Measurements from ENCODE around the gene DNMT3L.
"Not testable (repeated sequence)": the region's sequence is repeated elsewhere in the genome, so short reads cannot be mapped to it uniquely, and the experiment has no call there.

The DNMT3L gene

DNA sequence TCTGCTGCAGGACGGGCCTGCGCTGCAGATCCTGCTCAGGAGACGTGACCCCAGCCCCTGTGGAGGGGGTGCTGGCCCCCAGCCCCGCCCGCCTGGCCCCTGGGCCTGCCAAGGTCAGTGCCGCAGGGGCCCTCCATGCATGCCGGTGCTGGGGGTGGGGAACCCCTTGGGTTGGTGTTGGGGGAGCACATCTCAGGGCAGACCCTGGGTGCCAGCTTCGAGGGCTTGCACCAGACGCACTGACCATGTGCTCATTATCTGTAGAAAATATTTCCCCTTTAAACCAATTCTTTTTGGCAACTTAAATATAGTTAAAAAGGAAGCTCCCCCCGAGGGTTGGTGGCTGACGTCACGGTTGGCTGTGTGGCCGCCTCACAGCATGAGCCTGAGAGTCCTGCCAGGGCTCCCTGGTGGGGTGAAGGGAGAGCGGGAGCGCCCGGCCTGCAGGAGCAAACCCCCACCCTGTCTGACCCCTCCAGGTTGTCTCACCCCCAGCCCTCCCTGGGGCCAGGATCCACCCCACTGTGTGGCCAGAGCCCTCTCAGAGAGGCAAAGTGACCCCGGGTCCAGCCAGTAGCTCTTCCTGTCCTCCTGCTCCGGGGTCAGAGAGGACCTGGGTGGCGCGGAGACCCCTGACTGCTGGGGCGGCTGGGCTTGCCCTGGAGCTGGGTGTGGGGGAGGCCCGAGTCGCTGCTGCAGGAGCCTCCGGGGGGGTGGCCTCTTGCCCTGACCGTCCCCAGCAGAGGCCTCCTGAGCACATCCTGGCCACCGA, 32.9 kb upstream of the DNMT3L start:
- DNase-seq: no peak

DNA sequence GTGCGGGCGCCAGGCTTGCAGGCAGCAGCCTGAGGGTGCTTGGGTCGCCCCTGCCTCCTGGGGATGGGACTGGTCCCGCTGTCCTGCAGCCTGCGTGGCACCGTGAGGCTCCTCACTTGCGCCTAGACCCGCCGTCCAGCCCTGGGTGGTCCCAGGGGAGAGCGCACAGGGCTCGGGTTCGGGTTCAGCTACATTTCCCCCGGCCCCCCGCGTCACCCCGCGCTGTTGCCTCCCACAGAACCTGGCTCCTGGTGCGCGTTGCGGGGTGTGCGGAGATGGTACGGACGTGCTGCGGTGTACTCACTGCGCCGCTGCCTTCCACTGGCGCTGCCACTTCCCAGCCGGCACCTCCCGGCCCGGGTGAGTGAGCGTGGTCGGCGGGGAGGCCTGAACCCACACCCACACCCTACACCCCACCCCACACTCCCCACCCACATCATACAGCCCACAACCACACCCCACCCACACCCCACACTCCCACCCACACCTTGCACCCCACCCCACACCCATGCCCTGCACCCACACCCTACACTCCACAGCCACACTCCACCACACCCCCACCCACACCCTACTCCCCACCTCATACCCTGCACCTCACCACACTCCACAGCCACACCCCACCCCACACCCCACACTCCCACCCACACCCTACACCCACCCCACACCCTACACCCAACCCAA, 32.0 kb upstream of the DNMT3L start:
- no peak for DNase-seq

DNA sequence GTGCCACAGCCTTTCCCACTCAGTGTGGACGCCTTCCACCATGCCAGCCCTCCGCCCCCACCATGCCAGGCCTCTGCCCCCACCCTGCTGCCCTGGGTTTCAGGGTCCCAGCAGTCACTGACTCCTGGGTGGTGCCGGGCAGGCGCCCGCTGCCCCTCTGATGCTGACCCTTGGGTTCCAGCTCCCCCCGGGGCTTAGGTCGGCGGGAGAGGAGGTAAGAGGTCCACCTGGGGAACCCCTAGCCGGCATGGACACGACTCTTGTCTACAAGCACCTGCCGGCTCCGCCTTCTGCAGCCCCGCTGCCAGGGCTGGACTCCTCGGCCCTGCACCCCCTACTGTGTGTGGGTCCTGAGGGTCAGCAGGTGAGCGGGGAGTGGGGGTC, 31.1 kb upstream of the DNMT3L start:
- DNase-seq: no peak

DNA sequence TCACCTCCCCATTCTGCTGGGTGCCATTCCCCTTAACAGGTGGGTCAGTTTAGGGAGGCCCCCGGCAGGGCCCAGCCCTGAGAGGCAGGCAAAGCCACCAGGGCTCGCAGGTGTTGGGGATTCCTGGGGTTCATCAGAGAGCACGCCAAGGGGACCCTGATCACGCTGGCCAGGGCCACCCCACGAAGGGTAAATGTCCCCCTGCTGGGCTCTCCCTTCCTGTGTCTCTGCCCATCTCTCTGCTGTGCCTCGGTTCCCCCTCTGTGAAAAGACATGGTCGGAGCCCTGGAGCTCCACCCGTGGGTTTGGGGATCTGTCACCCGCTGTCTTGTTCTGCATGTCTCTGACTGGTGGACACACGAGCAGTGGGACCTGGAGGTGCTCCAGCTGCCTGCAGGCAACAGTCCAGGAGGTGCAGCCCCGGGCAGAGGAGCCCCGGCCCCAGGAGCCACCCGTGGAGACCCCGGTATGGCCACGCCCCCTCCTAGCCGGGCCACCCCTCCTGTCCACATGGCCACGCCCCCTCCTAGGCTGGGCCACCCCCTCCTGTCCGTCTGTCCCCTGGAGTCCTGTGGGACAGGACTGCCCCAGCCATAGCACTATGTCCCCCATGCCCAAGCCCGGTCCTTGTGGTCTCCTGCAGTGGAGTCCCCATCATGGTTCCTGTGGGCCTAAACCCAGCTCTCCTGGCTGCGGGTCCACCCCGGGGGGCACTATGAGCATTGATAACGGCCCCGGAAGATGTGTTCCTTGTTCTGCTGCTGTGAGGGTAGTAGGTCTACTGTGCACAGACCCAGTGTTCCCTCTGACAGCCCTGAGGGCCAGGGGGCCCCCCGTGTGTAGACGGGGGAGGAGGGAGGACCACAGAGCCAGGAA, 30.5 kb upstream of the DNMT3L start:
- DNase-seq: no peak

DNA sequence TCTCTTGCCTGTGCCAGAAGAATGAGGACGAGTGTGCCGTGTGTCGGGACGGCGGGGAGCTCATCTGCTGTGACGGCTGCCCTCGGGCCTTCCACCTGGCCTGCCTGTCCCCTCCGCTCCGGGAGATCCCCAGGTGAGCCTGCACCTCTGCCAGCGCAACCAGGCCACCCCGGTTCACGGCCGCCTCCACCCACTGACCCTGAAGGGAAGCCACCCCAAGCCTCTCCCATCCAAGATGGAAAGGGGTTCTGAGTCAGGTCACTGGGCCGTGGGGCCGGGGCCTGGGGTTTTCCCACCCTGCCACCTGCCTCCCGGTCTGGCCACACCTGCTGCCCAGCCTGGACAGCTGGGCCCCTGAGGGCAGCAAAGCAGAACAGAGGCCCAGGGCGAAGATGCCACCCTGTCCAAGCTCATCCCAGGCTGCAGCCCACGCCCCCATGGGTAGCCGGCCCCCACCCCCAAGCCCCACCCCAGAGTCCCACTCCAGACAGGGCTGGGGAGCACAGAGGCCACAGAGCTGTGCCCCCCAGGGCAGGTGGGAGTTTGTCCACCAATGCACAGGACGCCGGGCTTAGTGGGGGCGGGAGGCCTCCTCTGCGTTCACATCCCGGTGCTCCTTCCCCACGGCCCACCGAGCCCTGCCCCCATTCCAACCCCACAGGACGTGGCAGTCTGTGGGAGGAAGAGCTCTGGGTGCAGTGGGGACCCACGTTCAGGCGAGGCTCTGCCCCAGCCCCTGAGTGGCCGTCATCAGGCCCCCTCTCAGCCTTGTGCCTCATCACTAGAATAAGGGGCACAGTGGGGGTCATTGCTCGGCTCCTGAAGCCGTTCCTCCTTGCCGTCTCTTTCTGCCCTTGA, 29.6 kb upstream of the DNMT3L start:
- no peak for DNase-seq

DNA sequence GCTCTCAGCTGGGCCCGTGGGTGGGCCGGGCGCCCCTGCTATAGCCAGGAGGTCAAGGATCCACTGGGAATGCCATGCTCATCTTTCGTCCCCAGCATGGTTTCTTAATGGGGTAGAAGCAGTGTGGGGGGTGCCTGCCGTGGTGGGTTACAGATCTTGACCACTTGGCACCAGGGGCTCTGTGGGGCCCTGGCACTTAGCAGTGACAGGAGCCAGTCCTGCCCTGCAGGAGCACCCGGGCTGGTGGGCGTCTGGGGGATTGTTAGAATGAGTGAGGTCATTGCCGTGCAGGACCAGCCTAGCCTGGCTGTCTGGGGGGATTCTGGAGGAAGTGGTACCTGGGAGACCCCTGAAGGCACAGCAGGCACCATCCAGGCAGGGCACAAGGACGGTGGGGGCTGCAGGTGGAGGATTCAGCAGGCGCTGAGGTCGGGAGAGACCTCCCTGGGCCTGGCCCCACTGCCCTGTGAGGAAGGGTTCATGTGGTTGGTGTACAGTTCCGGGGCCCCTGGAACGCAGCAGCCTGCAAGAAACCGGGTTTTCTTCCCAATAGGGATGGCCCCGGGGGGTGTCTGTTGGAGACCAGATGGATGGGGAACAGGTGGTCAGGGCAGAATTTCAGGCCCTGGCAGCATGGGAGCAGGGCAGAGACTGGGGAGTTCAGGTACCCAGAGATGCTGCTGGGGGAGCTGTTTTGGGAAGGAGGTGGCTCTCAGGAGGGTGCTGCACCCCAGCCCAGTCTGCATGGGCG, 28.8 kb upstream of the DNMT3L start:
- no peak for DNase-seq

DNA sequence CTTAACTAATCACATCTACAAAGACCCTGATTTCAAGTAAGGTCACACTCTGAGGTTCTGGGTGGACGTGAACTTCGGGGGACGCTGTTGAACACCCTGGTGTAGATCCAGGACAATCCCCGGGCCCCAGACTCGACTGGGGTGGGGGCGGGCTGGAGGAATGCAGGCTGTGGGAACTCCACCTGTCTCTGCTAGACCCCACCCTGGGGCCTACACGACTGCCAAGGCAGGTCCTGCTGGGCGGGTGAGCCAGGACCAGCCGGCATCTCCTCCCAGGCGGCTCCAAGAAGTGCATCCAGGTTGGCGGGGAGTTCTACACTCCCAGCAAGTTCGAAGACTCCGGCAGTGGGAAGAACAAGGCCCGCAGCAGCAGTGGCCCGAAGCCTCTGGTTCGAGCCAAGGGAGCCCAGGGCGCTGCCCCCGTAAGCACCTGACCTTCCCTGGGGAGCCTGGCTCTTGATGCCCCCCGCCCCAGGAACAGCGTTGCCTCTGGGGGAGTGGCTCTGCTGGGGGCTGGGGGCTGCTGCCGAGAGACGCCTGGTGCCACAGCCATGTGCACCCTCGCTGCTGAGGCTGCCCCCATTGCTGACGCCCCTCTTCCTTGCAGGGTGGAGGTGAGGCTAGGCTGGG, 27.8 kb upstream of the DNMT3L start:
- DNase-seq: no peak

DNA sequence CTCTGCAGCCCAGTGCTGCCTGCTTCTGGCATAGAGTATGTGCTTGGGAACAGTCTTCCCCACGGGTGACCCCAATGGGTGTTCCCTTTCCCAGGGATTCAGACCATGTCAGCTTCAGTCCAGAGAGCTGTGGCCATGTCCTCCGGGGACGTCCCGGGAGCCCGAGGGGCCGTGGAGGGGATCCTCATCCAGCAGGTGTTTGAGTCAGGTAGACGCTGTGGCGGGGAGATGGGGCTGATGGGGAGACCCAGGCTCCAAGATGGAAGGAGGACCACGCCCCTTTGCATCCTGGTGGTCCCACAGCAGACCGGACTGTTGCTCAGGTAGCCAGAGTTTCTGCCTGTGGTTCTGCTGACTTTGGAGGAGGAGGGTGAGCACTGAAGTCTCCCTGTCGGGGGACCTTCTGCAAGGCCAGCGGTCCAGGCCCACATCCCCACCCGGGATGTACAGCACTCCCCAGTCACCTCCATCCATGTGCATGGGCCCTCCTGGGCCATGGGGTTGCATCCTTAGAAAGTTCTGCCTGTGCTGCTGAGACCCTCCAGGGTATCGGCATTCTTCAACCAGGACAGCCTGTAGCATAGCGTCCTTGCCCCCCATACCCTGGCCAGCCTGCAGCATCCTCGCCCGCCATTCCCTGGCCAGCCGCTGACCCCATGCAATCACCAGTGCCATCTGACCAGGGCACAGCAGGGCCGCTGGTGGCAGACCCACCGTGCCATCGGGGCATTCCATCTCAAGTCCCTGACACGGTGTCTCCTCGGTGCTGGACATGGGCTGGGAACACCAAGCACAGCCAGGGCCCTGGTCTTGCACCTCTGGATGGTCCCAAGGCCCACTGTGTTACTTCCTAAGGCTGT, 26.8 kb upstream of the DNMT3L start:
- DNase-seq: no peak

DNA sequence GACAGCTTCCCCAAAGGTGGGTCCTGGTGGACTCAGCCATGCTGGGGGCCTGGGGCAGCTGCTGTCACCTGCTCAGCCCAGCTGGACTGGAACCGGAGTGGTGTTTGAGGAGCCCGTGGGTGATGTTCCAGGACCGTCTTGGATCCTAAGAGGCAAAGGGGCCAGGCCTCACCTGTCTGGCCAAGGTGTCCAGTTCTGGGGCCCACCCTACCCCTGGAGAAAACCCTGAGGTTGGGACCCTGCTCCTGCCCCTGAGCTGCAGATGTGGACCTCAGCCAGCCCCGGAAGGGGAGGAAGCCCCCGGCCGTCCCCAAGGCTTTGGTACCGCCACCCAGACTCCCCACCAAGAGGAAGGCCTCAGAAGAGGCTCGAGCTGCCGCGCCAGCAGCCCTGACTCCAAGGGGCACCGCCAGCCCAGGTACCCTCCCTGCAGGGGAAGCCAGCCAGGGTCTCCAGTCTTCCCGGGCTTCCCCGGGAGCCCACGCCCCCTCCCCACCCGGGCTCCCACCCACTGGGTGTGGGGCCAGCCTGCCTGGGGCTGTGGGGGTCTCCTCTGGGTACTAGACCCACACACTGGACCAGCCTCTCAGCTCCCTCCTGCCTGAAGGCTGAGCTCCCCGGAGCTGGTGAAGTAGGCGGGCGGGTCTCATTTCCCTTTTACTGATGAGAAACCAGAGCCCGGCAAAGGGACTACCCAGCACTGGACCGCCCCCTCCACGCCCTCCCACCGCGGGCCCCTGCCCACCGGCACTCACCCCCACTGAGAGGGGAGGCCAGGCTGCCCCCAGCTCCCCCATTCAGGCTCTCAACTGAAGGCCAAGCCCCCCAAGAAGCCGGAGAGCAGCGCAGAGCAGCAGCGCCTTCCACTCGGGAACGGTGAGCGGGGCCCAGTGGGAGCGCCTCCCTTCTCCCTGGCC, 25.3 kb upstream of the DNMT3L start:
- DNase-seq: no peak

DNA sequence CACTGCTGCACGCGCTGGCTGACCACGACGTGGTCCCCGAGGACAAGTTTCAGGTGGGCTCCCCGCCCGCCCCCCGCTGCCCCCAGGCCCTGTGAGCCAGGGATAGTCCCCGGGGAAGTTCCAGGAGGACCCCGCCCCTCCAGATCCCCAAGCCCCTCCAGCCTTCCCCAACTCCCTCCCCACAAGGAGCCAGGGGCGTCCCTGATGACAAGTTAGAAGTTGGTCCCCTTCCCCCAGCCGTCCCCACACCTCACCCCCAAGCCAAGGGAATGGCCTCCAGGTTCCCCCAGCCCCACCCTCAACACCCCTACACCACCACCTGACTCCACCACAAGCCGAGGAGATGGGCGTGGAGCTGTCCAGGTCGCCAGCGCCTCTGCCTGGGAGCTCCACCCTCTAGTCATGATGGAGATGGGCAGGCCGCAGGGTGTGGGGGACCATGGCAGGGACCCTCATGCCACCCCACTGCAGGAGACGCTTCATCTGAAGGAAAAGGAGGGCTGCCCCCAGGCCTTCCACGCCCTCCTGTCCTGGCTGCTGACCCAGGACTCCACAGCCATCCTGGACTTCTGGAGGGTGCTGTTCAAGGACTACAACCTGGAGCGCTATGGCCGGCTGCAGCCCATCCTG, 24.5 kb upstream of the DNMT3L start:
- DNase-seq: no peak

DNA sequence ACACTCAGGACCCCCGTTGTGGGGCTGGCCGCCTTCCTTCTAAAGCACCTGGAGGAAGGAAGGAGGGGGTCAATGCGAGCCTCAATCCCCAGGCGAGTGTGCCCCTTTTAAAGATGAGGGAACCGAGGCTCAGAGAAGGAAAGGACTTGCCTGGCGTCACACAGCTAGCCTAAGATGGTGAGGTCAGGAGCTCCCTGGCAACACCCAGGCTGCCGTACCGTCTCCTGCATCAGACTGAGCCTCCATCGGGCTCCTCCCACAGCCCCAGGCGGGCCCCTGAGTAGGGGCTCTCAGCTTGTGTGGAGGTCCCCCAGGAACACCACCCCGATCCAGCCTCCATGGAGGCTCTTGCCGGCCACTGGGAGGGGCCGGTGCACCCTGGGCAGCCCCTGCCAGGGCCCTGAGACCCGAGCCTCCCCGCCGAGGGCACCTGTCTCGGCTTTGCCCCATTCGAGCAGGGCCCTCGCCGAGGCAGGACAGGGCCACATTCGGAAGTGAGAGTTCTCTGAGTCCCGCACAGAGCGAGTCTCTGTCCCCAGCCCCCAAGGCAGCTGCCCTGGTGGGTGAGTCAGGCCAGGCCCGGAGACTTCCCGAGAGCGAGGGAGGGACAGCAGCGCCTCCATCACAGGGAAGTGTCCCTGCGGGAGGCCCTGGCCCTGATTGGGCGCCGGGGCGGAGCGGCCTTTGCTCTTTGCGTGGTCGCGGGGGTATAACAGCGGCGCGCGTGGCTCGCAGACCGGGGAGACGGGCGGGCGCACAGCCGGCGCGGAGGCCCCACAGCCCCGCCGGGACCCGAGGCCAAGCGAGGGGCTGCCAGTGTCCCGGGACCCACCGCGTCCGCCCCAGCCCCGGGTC, 23.7 kb upstream of the DNMT3L start, which contains the start of gene AIRE:
AIRE (plus strand) TSS at position 739 of the 855 bp plus-strand sequence. CDS start 131 bp downstream, outside the sequence.
- no peak for DNase-seq

DNA sequence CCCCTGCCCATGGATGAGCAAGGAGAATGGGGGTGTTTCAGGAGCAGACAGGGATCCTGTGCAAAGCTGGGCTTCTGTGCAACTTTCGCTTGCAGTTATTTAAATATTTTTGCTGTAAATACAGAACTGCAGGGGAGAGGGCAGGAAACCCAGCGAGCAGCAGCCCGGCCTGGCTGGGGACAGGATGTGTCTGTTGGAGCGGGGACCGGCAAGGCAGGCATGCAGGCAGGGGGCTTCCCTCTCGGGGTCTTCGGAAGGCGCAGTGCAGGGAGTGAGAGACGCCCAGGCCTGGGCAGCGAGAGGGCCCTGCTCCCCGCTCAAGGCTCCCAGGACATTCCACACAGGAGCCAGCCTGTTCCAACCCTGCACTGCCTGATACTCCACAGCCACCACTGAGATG, 22.3 kb upstream of the DNMT3L start:
- no peak for DNase-seq

DNA sequence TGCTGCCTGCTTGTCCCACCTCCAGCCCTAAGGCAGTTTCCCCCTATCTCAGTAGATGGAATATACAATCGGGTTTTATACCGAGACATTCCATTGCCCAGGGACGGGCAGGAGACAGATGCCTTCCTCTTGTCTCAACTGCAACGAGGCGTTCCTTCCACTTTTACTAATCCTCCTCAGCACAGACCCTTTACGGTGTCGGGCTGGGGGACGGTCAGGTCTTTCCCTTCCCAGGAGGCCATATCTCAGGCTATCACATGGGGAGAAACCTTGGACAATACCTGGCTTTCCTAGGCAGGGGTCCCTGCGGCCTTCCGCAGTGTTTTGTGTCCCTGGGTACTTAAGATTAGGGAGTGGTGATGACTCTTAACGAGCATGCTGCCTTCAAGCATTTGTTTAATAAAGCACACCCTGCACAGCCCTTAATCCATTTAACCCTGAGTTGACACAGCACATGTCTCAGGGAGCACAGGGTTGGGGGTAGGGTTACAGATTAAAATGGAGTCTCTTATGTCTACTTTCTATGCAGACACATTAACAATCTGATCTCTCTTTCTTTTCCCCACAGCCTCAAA, 21.6 kb upstream of the DNMT3L start:
- DNase-seq: not testable (repeated sequence)

DNA sequence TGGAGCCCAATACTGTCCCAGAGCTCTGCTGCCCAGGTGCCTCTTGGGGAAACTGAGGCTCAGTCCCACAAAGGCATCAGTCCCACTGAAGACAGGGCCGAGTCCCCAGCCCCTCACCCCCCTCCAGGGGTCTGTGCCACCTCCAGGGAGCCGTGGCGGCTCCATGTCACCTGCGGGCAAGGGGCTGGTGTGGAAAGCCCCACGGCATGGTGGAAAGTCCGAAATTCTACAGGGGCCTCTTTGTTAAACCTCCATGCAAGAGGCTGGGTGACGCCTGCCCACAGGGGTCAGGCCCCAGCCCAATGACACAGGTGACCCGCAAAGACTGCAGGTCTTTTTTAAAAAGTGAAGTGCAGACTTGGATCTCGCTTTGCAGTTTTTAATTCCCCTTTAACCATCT, 20.7 kb upstream of the DNMT3L start:
- no peak for DNase-seq

DNA sequence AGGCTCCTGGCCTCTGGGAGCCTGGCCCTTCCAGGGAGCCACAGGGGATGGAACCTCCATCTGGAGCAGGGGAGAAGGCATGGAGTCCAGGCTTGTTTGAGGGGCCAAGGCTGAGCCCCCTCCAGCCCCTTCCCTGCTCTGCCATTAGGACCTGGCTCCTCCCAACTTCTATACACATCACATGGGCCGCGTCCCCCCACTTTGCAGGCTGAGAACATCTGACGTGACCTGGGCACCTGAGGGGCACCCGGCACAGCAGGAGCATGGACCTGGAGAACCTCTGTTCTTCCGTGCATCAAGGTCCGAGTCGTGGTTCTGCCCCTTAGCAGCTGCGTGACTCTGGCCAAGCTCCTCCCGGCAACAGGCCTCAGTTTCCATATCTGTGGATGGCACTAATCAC, 20.1 kb upstream of the DNMT3L start:
- no peak for DNase-seq

DNA sequence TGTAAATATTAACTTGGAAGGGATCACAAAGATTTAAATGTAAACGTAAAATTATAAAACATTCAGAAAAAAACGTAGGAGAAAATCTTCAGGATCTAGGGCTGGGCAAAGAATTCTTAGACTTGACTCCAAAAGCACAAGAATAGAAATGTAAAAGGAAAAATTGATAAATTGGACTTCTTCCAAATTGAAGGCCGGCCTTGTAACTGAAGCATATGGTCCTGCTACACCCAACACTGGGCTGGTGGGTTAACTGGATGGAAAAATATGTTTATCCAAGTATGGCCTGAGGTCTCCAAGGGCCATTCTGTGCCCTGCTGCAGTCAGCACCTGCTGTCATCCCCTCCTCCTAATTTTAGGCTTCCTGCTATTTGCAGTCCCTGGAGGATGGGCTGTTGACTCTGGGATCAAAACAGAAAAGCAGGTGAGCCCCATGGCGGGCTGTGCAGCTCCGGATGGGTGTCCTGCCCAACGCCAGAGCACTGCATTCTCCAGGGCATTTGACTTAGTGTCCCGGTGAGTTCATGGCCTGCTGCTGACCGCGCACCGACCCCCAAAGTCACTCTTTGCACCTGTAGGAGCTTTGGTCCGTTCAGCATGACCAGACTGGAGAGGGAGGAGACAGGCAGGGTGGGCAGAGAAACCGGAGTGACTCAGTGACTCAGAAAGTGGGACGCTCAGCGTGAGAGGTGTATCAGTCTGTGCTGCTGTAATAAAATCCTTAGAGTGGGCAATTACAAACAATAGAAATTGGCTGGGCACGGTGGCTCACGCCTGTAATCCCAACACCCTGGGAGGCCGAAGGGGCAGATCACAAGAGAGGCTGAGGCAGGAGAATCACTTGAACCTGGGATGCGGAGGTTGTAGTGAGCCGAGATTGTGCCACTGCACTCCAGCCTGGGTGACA, 17.9 kb upstream of the DNMT3L start:
- DNase-seq: no peak
